MCF 10A (cell line): ENCODE data around the gene SCN1A. TPM values are rescaled to one million over a fixed set of nuclear protein-coding genes. Genes with fewer than 3 reads are reported as not detected.

Source experiments
- BruUV-seq: library from RNA; stranded (reverse); fragments of 400-500 nt; replicated peaks from 2 replicates; lab custom pipeline; 2021; lab: Mats Ljungman, UMichigan
- CTCF ChIA-PET: fragments of 300-600 bp; sonication (Branson Sonifier 250); formaldehyde crosslinking; extraction: SDS; loops from one replicate; lab custom pipeline; 2021; ENCODE audit warnings: antibody characterized with exemption, inconsistent platforms; lab: Yijun Ruan, JAX
- POLR2A ChIA-PET: fragments of 300-600, 350-650 bp; sonication (Branson Sonifier 250); formaldehyde crosslinking; extraction: SDS; loops from one replicate; lab custom pipeline; 2020; ENCODE audit warnings: antibody characterized with exemption, inconsistent platforms; lab: Yijun Ruan, JAX
- DNase-seq: peaks from one replicate; pipeline ENCODE4 v3.0.0-alpha.2; 2018; ENCODE audit not compliant: unreplicated experiment
- H3K27ac Mint-ChIP-seq: one replicate; pipeline ENCODE4 v1.8.0; 2022; ENCODE audit warnings: mild to moderate bottlenecking, low read depth, mixed read lengths; ENCODE audit not compliant: unreplicated experiment
- H3K27me3 Mint-ChIP-seq: one replicate; pipeline ENCODE4 v1.8.0; 2022; ENCODE audit warnings: mixed read lengths; ENCODE audit not compliant: insufficient read depth, unreplicated experiment
- H3K36me3 Mint-ChIP-seq: one replicate; pipeline ENCODE4 v1.8.0; 2022; ENCODE audit warnings: mild to moderate bottlenecking, moderate library complexity, mixed read lengths; ENCODE audit not compliant: insufficient read depth, unreplicated experiment
- H3K4me1 Mint-ChIP-seq: one replicate; pipeline ENCODE4 v1.8.0; 2022; ENCODE audit warnings: mixed read lengths; ENCODE audit not compliant: insufficient read depth, unreplicated experiment
- H3K4me3 Mint-ChIP-seq: one replicate; pipeline ENCODE4 v1.8.0; 2022; ENCODE audit warnings: mild to moderate bottlenecking, moderate library complexity, mixed read lengths; ENCODE audit not compliant: unreplicated experiment
- H3K9me3 Mint-ChIP-seq: one replicate; pipeline ENCODE4 v1.8.0; 2022; ENCODE audit warnings: mixed read lengths; ENCODE audit not compliant: unreplicated experiment
- CTCF ChIP-seq: fragments of 200-600 bp; IDR thresholded peaks from one replicate; pipeline ENCODE4 v1.8.0; 2022; ENCODE audit warnings: antibody characterized with exemption, mild to moderate bottlenecking; ENCODE audit not compliant: unreplicated experiment
- intact Hi-C: fragments of 100-400 bp; cut with micrococcal nuclease; formaldehyde crosslinking; loops from 2 replicates; pipeline ENCODE4 v1.14.1; 2022
- total RNA-seq: library from RNA; stranded (reverse); gene quantifications from 2 replicates; pipeline ENCODE4 v1.2.3, GENCODE V29; 2022

Gene SCN1A
- total RNA-seq, 1 experiment from 2014 or later = not detected

GRCh38 chr2:166157578-166157977 is 29.8 kb upstream of the SCN1A start:
- no peak for TF ChIP-seq CTCF
- CTCF ChIA-PET = no interaction called here
- DNase-seq = peak; percentile 20

GRCh38 chr2:166156985-166157490 is 29.2 kb upstream of the SCN1A start:
- Mint-ChIP-seq H3K9me3 (no peaks in the 10 kb centered on the region), H3K4me1 (no peaks in the 10 kb centered on the region), H3K36me3 (no peaks in the 10 kb centered on the region), H3K27me3 (peaks cover 32% of the 10 kb centered on the region), H3K27ac (no peak overlapping the region), H3K4me3 (no peak overlapping the region)
- intact Hi-C loops = no loop called here
- BruUV-seq = no TSS peak
- ChIA-PET POLR2A (no interaction called here), CTCF (interaction anchor here (0.6 kb wide), 1 partner anchor 25 kb away, joined by 4 read pairs; no protein-coding TSS in a partner anchor)
- no peak for DNase-seq
- no peak for TF ChIP-seq CTCF

More at GRCh38 chr2:166157578-166157977, 29.8 kb upstream of the SCN1A start:
- Mint-ChIP-seq H3K9me3 (no peaks in the 10 kb centered on the region), H3K27me3 (peaks cover 37% of the 10 kb centered on the region), H3K4me3 (no peak overlapping the region), H3K27ac (no peak overlapping the region), H3K4me1 (no peaks in the 10 kb centered on the region), H3K36me3 (peaks cover under 1% of the 10 kb centered on the region)
- BruUV-seq = no TSS peak
- intact Hi-C loops = no loop called here
- POLR2A ChIA-PET = no interaction called here

- intact Hi-C loops = no loop called here
- Mint-ChIP-seq H3K4me1 (no peaks in the 10 kb centered on the region), H3K27me3 (peaks cover 30% of the 10 kb centered on the region), H3K9me3 (no peaks in the 10 kb centered on the region), H3K27ac (no peak overlapping the region), H3K36me3 (no peaks in the 10 kb centered on the region), H3K4me3 (no peak overlapping the region)
- CTCF ChIA-PET = interaction anchor here (1.7 kb wide), 1 partner anchor 25 kb away, joined by 4 read pairs; no protein-coding TSS in a partner anchor
- TF ChIP-seq CTCF = no peak
- no TSS peak for BruUV-seq
- DNase-seq = no peak
- POLR2A ChIA-PET = no interaction called here
Measured at GRCh38 chr2:166155589-166155988, 27.8 kb upstream of the SCN1A start.

- CTCF ChIA-PET = interaction anchor here (1.7 kb wide), 1 partner anchor 26 kb away, joined by 4 read pairs; no protein-coding TSS in a partner anchor
Measured at GRCh38 chr2:166154685-166155338, 27.0 kb upstream of the SCN1A start.

More at GRCh38 chr2:166154685-166155338, 27.0 kb upstream of the SCN1A start:
- DNase-seq = no peak
- no TSS peak for BruUV-seq
- POLR2A ChIA-PET = no interaction called here
- no peaks in the 10 kb centered on the region for H3K36me3 Mint-ChIP-seq
- intact Hi-C loops = no loop called here
- H3K27ac Mint-ChIP-seq = no peak overlapping the region
- no peak for TF ChIP-seq CTCF
- no peak overlapping the region for H3K4me3 Mint-ChIP-seq
- peaks cover 38% of the 10 kb centered on the region for H3K27me3 Mint-ChIP-seq
- no peaks in the 10 kb centered on the region for H3K9me3 Mint-ChIP-seq
- H3K4me1 Mint-ChIP-seq = no peaks in the 10 kb centered on the region
